Measurements from ENCODE around the gene TNFRSF12A.
A peak's percentile ranks its signal among the peaks of the same experiment; 100 is the strongest.

TNFRSF12A gene

DNA sequence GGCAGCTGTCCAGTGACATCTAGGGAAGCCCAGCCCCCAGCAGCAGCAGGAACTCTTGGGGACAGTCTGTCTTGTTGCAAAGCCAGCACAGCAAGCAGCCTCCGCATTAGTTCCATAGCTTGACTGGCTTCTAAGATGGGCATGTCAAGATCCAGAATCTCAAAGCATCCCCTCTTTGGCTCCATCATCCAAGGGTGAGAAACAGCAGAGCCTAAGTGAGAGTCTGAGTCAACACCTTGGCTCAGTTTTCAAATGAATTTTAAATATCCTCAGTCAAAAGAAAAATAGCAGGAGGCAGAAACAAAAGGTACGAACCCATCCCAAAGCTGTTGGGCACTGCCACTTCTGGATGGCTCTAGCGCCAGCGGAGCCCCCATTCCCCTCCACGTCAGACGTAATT, 5.2 kb upstream of the TNFRSF12A start:
- ChIA-PET CTCF (interaction anchor here (2.1 kb wide), 1 partner anchor 14 kb away, joined by 15 read pairs; no protein-coding TSS in a partner anchor), POLR2A (interaction anchor here (0.8 kb wide), 1 partner anchor 13 kb away, joined by 3 read pairs; no protein-coding TSS in a partner anchor)
- no peaks in the 10 kb centered on the region for H3K9me3 ChIP-seq (ENCODE audit: control extremely low read depth in 1 of 5, control insufficient read depth in 4 of 5, insufficient read depth in 2 of 5, low read depth in 1 of 5, low read length in 4 of 5)
- DNase-seq, result no peak
- H3K36me3 ChIP-seq (ENCODE audit: control insufficient read depth in 4 of 4, insufficient read depth in 4 of 4, low read length in 3 of 4), result no peaks in the 10 kb centered on the region
- peaks cover 0 to 29% (median 22%) of the 10 kb centered on the region in 4 experiments for H3K4me1 ChIP-seq (ENCODE audit: control extremely low read depth in 1 of 4, control insufficient read depth in 4 of 4, insufficient read depth in 4 of 4, low read length in 3 of 4)
- 94% methylated on average over 6 of the region's 6 CpGs for WGBS (ENCODE audit: insufficient coverage)
- H3K27me3 ChIP-seq (replicated peaks in 2 of 5; ENCODE audit: control insufficient read depth in 4 of 5, insufficient read depth in 5 of 5, low read length in 4 of 5), result peaks cover 0 to 4% (median 0%) of the 10 kb centered on the region in 5 experiments
- H3K27ac ChIP-seq (ENCODE audit: insufficient read depth in 1 of 2, low read depth in 1 of 2, low read length in 2 of 2, poor library complexity in 1 of 2, severe bottlenecking in 2 of 2), result no peak overlapping the region
- no peak overlapping the region for H3K4me3 ChIP-seq (ENCODE audit: control insufficient read depth in 1 of 7, extremely low read depth in 1 of 7, insufficient read depth in 4 of 7, low read depth in 2 of 7, low read length in 6 of 7)

DNA sequence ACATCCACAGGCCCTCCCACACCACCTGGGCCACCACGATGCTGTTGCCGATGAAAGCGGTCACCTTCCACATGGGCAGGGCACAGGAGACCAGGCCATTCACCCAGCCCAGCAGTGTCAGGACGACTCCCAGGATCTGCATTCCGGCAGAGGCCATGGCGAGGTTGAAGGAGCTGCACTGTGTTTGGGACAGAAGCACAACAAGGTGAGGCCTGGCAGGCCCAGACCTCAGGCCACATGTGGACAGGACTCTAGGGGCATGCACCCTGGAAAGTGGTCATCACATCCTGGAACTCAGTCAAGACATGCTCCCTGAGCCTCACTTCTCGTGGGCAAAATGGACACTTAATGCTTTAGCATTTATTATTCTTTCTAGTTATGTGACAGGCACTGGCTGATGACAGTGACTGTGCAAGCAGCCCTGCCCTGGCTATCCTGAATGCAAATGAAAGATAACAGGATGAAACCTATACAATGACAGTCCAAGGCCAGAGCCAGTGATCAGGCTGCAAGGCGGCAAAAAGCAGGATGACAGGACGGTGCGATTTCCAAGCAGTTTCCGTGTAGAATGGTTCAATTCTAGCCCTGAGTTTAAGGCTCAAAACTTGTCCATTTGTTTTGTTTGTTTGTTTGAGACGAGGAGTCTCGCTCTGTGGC, 4.2 kb upstream of the TNFRSF12A start:
- 99% methylated on average over 9 of the region's 13 CpGs for WGBS (ENCODE audit: insufficient coverage)

GRCh38 chr16:3017344-3017743, 2.8 kb upstream of the TNFRSF12A start:
- H3K36me3 ChIP-seq (ENCODE audit: control insufficient read depth in 4 of 4, insufficient read depth in 4 of 4, low read length in 3 of 4), result no peaks in the 10 kb centered on the region
- DNase-seq, result no peak
- 99% methylated on average over 13 of the region's 20 CpGs for WGBS (ENCODE audit: insufficient coverage)
- no peak overlapping the region for H3K27ac ChIP-seq (ENCODE audit: insufficient read depth in 1 of 2, low read depth in 1 of 2, low read length in 2 of 2, poor library complexity in 1 of 2, severe bottlenecking in 2 of 2)
- ChIA-PET POLR2A (no interaction called here), CTCF (interaction anchor here (1.8 kb wide), 1 partner anchor 15 kb away, joined by 3 read pairs; no protein-coding TSS in a partner anchor)
- peaks cover 0 to 44% (median 41%) of the 10 kb centered on the region in 4 experiments for H3K4me1 ChIP-seq (ENCODE audit: control extremely low read depth in 1 of 4, control insufficient read depth in 4 of 4, insufficient read depth in 4 of 4, low read length in 3 of 4)
- H3K4me3 ChIP-seq (ENCODE audit: control insufficient read depth in 1 of 7, extremely low read depth in 1 of 7, insufficient read depth in 4 of 7, low read depth in 2 of 7, low read length in 6 of 7), result no peak overlapping the region
- H3K9me3 ChIP-seq (ENCODE audit: control extremely low read depth in 1 of 5, control insufficient read depth in 4 of 5, insufficient read depth in 2 of 5, low read depth in 1 of 5, low read length in 4 of 5), result no peaks in the 10 kb centered on the region
- H3K27me3 ChIP-seq (replicated peaks in 2 of 5; ENCODE audit: control insufficient read depth in 4 of 5, insufficient read depth in 5 of 5, low read length in 4 of 5), result peaks cover 0 to 2% (median 0%) of the 10 kb centered on the region in 5 experiments

More for the DNA sequence above, 4.2 kb upstream of the TNFRSF12A start:
- POLR2A ChIA-PET, result no interaction called here
- H3K36me3 ChIP-seq (ENCODE audit: control insufficient read depth in 4 of 4, insufficient read depth in 4 of 4, low read length in 3 of 4), result no peaks in the 10 kb centered on the region
- no peak overlapping the region for H3K27ac ChIP-seq (ENCODE audit: insufficient read depth in 1 of 2, low read depth in 1 of 2, low read length in 2 of 2, poor library complexity in 1 of 2, severe bottlenecking in 2 of 2)
- no peak overlapping the region for H3K4me3 ChIP-seq (ENCODE audit: control insufficient read depth in 1 of 7, extremely low read depth in 1 of 7, insufficient read depth in 4 of 7, low read depth in 2 of 7, low read length in 6 of 7)
- H3K4me1 ChIP-seq (ENCODE audit: control extremely low read depth in 1 of 4, control insufficient read depth in 4 of 4, insufficient read depth in 4 of 4, low read length in 3 of 4), result peaks cover 0 to 35% (median 29%) of the 10 kb centered on the region in 4 experiments
- no peak for DNase-seq
- no peaks in the 10 kb centered on the region for H3K9me3 ChIP-seq (ENCODE audit: control extremely low read depth in 1 of 5, control insufficient read depth in 4 of 5, insufficient read depth in 2 of 5, low read depth in 1 of 5, low read length in 4 of 5)
- H3K27me3 ChIP-seq (replicated peaks in 2 of 5; ENCODE audit: control insufficient read depth in 4 of 5, insufficient read depth in 5 of 5, low read length in 4 of 5), result peaks cover 0 to 4% (median 0%) of the 10 kb centered on the region in 5 experiments
- CTCF ChIA-PET, result interaction anchor here (1.8 kb wide), 1 partner anchor 16 kb away, joined by 3 read pairs; no protein-coding TSS in a partner anchor

DNA sequence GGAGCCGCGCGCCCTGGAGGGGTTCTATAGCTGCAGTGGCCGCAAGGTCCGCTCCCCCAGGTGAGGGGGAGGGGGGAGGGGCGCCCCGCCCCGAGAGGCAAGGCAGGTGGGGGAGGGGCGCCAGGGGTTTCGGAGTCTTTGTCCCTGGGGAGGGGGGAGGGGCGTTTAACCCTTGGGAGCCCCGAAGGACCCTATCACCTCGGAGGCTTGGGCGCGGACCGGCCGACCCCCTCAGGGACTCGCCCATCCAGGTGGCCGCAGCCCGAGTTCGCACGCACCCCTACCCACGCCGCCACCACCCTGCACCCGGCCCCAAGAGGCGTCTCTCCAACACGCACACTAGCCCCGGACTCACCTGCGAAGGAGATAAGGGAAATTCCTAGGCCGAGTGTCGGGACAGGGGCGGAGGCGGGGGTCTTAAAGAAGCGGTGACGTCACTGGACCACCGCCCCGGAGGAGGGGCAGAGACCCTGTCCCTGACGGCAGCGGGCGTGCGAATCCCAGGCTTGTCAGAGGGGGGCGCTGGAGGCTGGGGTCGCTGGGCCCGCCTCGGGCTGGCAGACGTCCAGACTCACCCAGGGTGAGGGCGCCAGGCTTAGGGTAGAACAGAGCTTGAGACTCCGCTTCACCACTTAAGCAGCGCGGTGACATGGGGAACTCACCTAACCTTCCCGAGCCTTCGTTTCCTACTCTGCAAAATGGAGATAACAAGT, 2.2 kb upstream of the TNFRSF12A start, which contains the start of gene CLDN6:
Gene CLDN6, minus strand, starts transcription at position 390 of the 713 bp plus-strand sequence. CDS start 2,162 bp downstream, outside the sequence.
- DNase-seq, result peak; percentile 50 to 79 (median 71)
- WGBS (ENCODE audit: insufficient coverage), result 10% methylated on average over 30 of the region's 52 CpGs

DNA sequence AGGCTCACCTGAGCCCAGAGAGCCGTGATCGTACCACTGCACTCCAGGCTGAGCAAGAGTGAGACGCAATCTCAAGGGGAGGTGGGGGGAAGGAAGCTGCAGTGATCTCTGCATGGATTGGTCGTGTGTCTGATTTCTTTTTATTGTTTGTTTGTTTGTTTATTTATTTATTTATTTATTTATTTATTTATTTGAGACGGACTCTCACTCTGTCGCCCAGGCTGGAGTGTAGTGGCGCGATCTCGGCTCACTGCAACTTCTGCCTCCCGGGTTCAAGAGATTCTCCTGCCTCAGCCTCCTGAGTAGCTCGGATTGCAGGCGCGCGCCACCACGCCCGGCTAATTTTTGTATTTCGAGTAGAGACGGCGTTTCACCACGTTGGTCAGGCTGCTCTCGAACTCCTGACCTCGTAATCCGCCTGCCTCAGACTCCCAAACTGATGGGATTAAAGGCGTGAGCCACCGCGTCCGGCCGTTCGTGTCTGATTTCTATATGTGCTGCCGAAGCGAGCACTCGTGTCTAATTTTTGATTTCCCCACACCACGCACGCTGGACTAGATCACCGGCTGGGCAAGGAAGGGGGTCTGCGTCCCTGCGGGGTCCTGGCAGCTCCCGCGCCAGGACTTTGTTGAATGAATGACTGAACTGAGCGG, 448 bp upstream of the TNFRSF12A start:
- Histone ChIP-seq H3K36me3 (ENCODE audit: control insufficient read depth in 4 of 4, insufficient read depth in 4 of 4, low read length in 3 of 4) (no peaks in the 10 kb centered on the region), H3K27ac (ENCODE audit: insufficient read depth in 1 of 2, low read depth in 1 of 2, low read length in 2 of 2, poor library complexity in 1 of 2, severe bottlenecking in 2 of 2) (no peak overlapping the region), H3K4me3 (ENCODE audit: control insufficient read depth in 1 of 7, extremely low read depth in 1 of 7, insufficient read depth in 4 of 7, low read depth in 2 of 7, low read length in 6 of 7) (peak overlapping the region; percentile 22 to 80 (median 64)), H3K27me3 (replicated peaks in 2 of 5; ENCODE audit: control insufficient read depth in 4 of 5, insufficient read depth in 5 of 5, low read length in 4 of 5) (peaks cover 0 to 2% (median 0%) of the 10 kb centered on the region in 5 experiments), H3K9me3 (ENCODE audit: control extremely low read depth in 1 of 5, control insufficient read depth in 4 of 5, insufficient read depth in 2 of 5, low read depth in 1 of 5, low read length in 4 of 5) (no peaks in the 10 kb centered on the region), H3K4me1 (ENCODE audit: control extremely low read depth in 1 of 4, control insufficient read depth in 4 of 4, insufficient read depth in 4 of 4, low read length in 3 of 4) (peaks cover 0 to 60% (median 57%) of the 10 kb centered on the region in 4 experiments)
- no peak for DNase-seq
- ChIA-PET POLR2A (interaction anchor here (1.6 to 3.5 kb wide), 3 partner anchors 10 to 15 kb away, joined by 6 to 15 read pairs (median 11); no protein-coding TSS in a partner anchor), CTCF (interaction anchor here (1.0 to 6.4 kb wide), 5 partner anchors 9 to 109 kb away, joined by 3 to 101 read pairs (median 22); no protein-coding TSS in a partner anchor)
- WGBS (ENCODE audit: insufficient coverage), result 31% methylated on average over 35 of the region's 40 CpGs

More for the DNA sequence above, 2.2 kb upstream of the TNFRSF12A start, which contains the start of gene CLDN6:
- H3K9me3 ChIP-seq (ENCODE audit: control extremely low read depth in 1 of 5, control insufficient read depth in 4 of 5, insufficient read depth in 2 of 5, low read depth in 1 of 5, low read length in 4 of 5), result no peaks in the 10 kb centered on the region
- ChIA-PET POLR2A (interaction anchor here (1.2 kb wide), 1 partner anchor 9 kb away, joined by 5 read pairs; no protein-coding TSS in a partner anchor), CTCF (interaction anchor here (1.0 to 6.4 kb wide), 4 partner anchors 7 to 22 kb away, joined by 3 to 101 read pairs (median 61); no protein-coding TSS in a partner anchor)
- H3K27me3 ChIP-seq (replicated peaks in 2 of 5; ENCODE audit: control insufficient read depth in 4 of 5, insufficient read depth in 5 of 5, low read length in 4 of 5), result peaks cover 0 to 2% (median 0%) of the 10 kb centered on the region in 5 experiments
- H3K36me3 ChIP-seq (ENCODE audit: control insufficient read depth in 4 of 4, insufficient read depth in 4 of 4, low read length in 3 of 4), result no peaks in the 10 kb centered on the region
- H3K4me1 ChIP-seq (ENCODE audit: control extremely low read depth in 1 of 4, control insufficient read depth in 4 of 4, insufficient read depth in 4 of 4, low read length in 3 of 4), result peaks cover 0 to 49% (median 45%) of the 10 kb centered on the region in 4 experiments
- H3K27ac ChIP-seq (ENCODE audit: insufficient read depth in 1 of 2, low read depth in 1 of 2, low read length in 2 of 2, poor library complexity in 1 of 2, severe bottlenecking in 2 of 2), result no peak within 1 kb of the TSS
- peak within 1 kb of the TSS in 2 of 7 experiments; percentile 26 to 60 for H3K4me3 ChIP-seq (ENCODE audit: control insufficient read depth in 1 of 7, extremely low read depth in 1 of 7, insufficient read depth in 4 of 7, low read depth in 2 of 7, low read length in 6 of 7)

GRCh38 chr16:3020604-3021448, 658 bp downstream of the TNFRSF12A start:
- under 1% methylated on average over 33 of the region's 57 CpGs for WGBS (ENCODE audit: insufficient coverage)
- no peak overlapping the region for H3K27ac ChIP-seq (ENCODE audit: insufficient read depth in 1 of 2, low read depth in 1 of 2, low read length in 2 of 2, poor library complexity in 1 of 2, severe bottlenecking in 2 of 2)
- H3K4me1 ChIP-seq (ENCODE audit: control extremely low read depth in 1 of 4, control insufficient read depth in 4 of 4, insufficient read depth in 4 of 4, low read length in 3 of 4), result peaks cover 0 to 60% (median 57%) of the 10 kb centered on the region in 4 experiments
- no peaks in the 10 kb centered on the region for H3K9me3 ChIP-seq (ENCODE audit: control extremely low read depth in 1 of 5, control insufficient read depth in 4 of 5, insufficient read depth in 2 of 5, low read depth in 1 of 5, low read length in 4 of 5)
- peak overlapping the region; percentile 31 to 80 (median 64) for H3K4me3 ChIP-seq (ENCODE audit: control insufficient read depth in 1 of 7, extremely low read depth in 1 of 7, insufficient read depth in 4 of 7, low read depth in 2 of 7, low read length in 6 of 7)
- ChIA-PET CTCF (interaction anchor here (2.2 to 6.4 kb wide), 4 partner anchors 10 to 108 kb away, joined by 9 to 101 read pairs (median 61); no protein-coding TSS in a partner anchor), POLR2A (interaction anchor here (1.0 to 3.5 kb wide), 5 partner anchors 9 to 16 kb away, joined by 3 to 15 read pairs (median 6); no protein-coding TSS in a partner anchor)
- no peaks in the 10 kb centered on the region for H3K27me3 ChIP-seq (replicated peaks in 2 of 5; ENCODE audit: control insufficient read depth in 4 of 5, insufficient read depth in 5 of 5, low read length in 4 of 5)
- DNase-seq, result peak; percentile 45 to 82 (median 77)
- H3K36me3 ChIP-seq (ENCODE audit: control insufficient read depth in 4 of 4, insufficient read depth in 4 of 4, low read length in 3 of 4), result peaks cover 0 to 5% (median 4%) of the 10 kb centered on the region in 4 experiments
